ENCODE measurements around the gene PSG1.
"Not testable (repeated sequence)": the region's sequence is repeated elsewhere in the genome, so short reads cannot be mapped to it uniquely, and the experiment has no call there.

DNA sequence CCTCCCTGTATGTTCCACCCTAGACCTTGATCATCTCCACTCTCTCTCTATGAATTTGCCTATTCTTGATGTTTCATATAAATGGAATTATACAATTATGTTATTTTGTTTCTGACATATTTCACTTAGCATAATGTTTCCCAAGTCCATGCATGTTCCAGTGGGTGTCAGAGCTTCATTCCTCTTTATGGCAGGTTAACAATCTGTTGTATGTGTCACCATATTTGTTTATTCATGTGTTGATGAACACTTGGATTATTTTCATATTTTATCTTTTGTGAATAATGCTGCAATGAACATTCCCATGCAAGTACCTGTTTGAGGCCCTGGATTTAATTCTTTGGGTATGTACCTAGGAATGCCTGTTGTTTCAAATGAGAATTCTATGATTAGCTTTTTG lies 41.5 kb upstream of the PSG1 start:
- TF ChIP-seq, protein P1, sequence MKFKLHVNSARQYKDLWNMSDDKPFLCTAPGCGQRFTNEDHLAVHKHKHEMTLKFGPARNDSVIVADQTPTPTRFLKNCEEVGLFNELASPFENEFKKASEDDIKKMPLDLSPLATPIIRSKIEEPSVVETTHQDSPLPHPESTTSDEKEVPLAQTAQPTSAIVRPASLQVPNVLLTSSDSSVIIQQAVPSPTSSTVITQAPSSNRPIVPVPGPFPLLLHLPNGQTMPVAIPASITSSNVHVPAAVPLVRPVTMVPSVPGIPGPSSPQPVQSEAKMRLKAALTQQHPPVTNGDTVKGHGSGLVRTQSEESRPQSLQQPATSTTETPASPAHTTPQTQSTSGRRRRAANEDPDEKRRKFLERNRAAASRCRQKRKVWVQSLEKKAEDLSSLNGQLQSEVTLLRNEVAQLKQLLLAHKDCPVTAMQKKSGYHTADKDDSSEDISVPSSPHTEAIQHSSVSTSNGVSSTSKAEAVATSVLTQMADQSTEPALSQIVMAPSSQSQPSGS (CRISPR knock-in tag; IDR thresholded peaks at IDR 0.05; ENCODE audit: borderline replicate concordance, low read depth) = not testable (repeated sequence)
- not testable (repeated sequence) for TF ChIP-seq CTCF (IDR thresholded peaks at IDR 0.05); MYBL2 (CRISPR knock-in tag; IDR thresholded peaks at IDR 0.05); E2F1 (CRISPR knock-in tag; IDR thresholded peaks at IDR 0.05); ZNF263 (CRISPR knock-in tag; IDR thresholded peaks at IDR 0.05; ENCODE audit: low read depth); ESRRA (CRISPR knock-in tag; IDR thresholded peaks at IDR 0.05; ENCODE audit: borderline replicate concordance); GABPB1 (CRISPR knock-in tag; IDR thresholded peaks at IDR 0.05); ETV6 (CRISPR knock-in tag; IDR thresholded peaks at IDR 0.05); JUN (CRISPR knock-in tag; IDR thresholded peaks at IDR 0.05); NR2C2 (CRISPR knock-in tag; IDR thresholded peaks at IDR 0.05)
- TF ChIP-seq, protein P2, sequence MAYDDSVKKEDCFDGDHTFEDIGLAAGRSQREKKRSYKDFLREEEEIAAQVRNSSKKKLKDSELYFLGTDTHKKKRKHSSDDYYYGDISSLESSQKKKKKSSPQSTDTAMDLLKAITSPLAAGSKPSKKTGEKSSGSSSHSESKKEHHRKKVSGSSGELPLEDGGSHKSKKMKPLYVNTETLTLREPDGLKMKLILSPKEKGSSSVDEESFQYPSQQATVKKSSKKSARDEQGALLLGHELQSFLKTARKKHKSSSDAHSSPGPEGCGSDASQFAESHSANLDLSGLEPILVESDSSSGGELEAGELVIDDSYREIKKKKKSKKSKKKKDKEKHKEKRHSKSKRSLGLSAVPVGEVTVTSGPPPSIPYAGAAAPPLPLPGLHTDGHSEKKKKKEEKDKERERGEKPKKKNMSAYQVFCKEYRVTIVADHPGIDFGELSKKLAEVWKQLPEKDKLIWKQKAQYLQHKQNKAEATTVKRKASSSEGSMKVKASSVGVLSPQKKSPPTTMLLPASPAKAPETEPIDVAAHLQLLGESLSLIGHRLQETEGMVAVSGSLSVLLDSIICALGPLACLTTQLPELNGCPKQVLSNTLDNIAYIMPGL (CRISPR knock-in tag; IDR thresholded peaks at IDR 0.05) = not testable (repeated sequence)
- TF ChIP-seq, protein P3, sequence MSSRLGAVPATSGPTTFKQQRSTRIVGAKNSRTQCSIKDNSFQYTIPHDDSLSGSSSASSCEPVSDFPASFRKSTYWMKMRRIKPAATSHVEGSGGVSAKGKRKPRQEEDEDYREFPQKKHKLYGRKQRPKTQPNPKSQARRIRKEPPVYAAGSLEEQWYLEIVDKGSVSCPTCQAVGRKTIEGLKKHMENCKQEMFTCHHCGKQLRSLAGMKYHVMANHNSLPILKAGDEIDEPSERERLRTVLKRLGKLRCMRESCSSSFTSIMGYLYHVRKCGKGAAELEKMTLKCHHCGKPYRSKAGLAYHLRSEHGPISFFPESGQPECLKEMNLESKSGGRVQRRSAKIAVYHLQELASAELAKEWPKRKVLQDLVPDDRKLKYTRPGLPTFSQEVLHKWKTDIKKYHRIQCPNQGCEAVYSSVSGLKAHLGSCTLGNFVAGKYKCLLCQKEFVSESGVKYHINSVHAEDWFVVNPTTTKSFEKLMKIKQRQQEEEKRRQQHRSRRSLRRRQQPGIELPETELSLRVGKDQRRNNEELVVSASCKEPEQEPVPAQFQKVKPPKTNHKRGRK (CRISPR knock-in tag; IDR thresholded peaks at IDR 0.05; ENCODE audit: borderline replicate concordance) = not testable (repeated sequence)
- TF ChIP-seq, protein P4, sequence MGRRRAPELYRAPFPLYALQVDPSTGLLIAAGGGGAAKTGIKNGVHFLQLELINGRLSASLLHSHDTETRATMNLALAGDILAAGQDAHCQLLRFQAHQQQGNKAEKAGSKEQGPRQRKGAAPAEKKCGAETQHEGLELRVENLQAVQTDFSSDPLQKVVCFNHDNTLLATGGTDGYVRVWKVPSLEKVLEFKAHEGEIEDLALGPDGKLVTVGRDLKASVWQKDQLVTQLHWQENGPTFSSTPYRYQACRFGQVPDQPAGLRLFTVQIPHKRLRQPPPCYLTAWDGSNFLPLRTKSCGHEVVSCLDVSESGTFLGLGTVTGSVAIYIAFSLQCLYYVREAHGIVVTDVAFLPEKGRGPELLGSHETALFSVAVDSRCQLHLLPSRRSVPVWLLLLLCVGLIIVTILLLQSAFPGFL (CRISPR knock-in tag; IDR thresholded peaks at IDR 0.05; ENCODE audit: borderline replicate concordance) = not testable (repeated sequence)
